GM19463 (cell line): ENCODE results near the gene DDX42.
A peak's percentile ranks its signal among the peaks of the same experiment; 100 is the strongest.

Source experiments
- ATAC-seq: cut with Tn5 transposase; IDR thresholded peaks from one replicate; pipeline ENCODE4 v1.9.1; 2021; ENCODE audit warnings: mild to moderate bottlenecking, moderate library complexity; ENCODE audit not compliant: unreplicated experiment

DDX42 gene

GRCh38 chr17:63774141-63774968, at the start of gene DDX42:
TSS of gene DDX42 (plus strand) at chr17:63774170. CDS start at chr17:63787050, 12,880 bp downstream.
- ATAC-seq, result peak; percentile 2

DNA sequence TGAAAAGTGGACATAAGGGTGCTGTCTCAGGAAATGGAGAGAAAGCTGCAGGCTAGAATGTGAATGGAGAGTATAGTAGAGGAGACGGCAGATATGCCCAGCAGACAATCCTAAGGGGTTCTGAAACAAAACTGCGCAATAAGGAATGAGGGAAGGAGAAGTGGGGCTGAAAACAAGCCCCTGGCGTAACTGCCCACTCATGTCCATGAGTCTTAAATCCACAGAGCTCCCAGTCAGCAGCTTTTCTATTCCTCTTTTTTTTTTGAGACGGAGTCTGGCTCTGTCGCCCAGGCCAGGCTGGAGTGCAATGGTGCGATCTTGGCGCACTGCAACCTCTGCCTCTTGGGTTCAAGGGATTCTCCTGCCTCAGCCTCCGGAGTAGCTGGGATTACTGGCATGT, 38.3 kb upstream of the DDX42 start:
- no peak for ATAC-seq

DNA sequence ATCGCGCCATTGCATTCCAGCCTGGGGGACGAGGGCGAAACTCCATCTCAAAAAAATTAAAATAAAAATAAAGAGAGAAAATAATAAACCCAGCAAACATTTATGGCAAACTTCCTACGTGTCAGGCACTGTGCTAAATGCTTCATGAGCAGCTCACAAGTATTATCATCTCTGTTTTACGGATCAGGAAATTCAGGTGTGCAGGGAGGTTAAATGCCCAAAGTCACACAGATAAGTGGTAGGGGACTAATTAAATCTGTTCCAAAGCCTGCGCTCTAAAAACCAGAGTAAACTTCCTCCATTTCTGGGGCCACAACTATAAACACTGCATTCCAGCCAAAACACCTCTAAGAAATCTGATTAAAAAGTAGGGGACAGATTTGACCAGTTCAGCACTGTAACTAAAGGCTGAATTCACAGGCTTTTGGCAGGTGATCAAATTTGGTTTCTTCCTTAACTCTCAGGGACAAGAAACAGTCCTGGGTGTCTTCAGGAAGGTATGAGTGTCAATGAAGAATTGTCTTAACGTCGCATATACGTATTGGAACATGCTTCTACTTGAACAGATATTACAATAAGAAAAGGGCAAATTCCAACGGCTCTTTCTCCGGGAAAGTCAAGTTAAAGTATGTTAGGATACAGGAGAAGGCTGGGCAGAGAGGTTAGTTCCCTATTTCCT, 33.4 kb upstream of the DDX42 start:
- ATAC-seq, result no peak

DNA sequence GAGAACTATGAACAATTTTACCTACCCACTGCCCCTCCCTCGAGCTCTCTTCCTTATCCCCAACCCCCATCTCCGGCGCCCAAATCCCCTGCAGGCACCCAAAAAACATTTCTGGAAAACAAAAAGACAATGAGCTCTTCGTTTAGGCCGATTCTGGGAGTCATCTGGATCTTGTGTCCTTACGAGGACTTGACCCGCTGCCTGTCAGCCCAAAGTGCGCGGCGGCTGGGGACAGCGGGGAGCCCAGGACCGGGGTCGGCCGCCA, 32.9 kb upstream of the DDX42 start:
- peak; percentile 10 for ATAC-seq

DNA sequence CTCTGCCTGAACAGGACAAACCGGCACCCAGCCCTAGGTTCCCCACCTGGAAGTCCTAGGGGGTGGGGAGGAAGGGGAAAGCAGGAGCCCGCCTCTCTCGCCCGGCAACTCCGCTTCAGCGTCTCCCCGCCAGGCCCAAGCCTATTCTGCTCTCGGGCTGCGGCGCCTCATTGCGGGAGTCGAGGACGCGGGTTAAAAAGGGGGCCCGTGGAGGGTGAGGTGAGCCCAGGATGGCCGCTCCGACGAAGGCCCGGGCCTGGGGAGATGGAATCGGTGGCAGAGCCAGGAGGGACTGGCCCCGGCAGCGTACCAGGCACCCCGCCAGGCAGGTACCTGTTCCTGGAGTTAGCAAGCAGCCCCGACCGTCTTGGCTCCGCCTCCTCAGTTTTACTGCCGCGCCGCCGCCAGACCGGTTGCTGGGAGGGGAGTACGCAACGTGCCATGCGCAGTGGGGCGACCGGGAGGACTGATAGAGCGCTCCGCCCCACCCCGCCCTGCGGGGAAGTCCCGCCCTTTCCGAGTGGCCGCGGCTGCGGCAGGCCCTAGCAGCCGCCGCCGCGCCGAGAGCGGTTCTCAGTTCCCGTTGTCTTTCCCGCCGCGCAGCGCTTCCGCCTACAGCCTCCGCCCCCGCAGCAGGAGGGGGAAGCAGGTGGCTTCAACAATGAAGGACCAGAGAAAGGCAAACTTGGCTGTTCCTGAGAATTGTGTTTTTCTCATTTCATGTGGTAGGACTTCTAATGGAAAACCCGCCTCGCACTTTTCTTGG, 32.4 kb upstream of the DDX42 start, which contains the start of gene STRADA:
STRADA (minus strand) TSS at position 392 of the 766 bp plus-strand sequence. CDS start 13,430 bp downstream, outside the sequence.
- peak; percentile 87 for ATAC-seq

DNA sequence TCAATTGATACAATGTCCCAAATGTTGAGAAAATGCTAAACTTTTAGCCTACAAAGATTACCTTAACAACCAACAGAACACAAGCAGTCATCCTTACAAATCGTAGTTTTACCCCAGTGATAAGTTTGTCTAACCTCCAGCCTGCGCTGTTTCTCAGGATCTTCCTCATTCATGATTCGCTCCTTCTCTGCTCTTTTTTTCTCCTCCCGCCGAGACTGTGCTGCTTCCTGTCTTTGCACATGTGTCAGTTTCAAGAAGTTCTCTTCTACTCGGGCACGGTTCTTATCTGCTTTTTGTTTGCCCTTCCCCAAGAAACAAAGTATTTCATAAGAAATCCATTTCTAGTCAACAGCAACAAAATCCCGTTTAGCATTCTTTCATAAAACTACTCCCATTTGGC, 22.2 kb upstream of the DDX42 start:
- no peak for ATAC-seq

DNA sequence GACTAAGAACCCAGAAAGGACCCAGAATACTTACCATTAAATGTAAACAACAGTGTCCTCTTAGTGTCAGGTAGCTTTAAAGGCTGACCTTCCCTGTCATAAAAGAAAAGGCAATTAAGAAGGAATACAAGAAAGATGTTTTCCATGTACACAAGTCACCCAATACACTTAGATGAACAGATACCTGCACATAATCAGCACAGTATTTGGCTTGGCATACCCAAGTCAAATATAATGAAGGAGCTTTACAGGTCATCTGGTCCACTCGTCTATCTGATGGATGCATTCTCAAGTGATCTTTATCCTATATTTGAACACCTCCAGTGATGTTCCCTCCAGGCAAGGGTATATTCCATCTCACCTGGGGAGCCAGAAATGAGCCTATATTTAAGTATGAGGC, 21.3 kb upstream of the DDX42 start:
- ATAC-seq, result no peak

GRCh38 chr17:63753215-63753614, 20.8 kb upstream of the DDX42 start:
- ATAC-seq, result no peak

DNA sequence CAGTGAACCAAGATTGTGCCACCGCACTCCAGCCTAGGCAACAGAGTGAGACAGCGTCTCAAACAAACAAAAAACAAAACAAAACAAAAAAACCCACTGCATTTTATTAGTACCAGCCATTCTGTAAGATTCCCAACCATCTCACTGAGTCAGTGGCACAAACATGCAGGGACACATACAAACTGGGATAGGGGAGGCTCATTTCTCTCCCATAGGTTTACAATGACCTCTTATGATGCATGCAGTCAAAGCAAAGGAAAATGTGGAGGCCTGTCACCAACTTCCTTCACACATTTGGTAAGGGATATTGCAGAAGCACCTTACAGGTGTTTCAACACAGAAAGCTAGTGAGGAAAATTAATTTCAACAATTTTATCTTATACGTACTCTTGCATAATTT, 19.9 kb upstream of the DDX42 start:
- ATAC-seq, result no peak

GRCh38 chr17:63758428-63758827, 15.5 kb upstream of the DDX42 start:
- no peak for ATAC-seq

DNA sequence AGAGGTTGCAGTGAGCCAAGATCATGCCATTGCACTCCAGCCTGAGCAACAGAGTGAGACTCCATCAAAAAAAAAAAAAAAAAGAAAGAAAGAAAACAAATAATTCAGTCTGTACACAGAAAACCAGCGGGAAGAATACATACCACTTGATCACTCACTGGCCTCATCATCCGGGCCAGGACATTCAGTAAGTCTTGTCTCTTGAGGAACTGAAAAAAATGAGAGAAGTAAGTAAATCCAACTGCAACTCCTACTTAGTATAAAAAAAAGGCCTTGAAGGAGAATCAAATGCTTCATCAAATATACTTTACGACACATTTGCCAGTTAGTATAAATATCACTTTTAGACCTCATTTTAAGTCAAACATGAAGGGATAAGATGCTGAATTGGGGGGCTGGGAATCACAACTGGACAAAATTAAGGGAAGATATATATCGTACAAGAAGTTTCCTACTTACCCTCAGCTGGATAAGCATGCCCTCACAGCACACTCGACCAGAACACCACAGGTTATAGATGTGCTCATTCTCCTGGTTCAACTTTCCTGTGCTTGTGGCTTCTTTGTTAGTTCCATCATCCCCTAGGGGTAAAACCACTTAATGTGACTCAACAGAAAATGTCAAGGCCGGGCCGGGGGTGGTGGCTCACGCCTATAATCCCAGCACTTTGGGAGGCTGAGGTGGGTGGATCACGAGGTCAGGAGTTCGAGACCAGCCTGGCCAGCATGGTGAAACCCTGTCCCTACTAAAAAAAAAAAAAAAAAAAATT, 13.0 kb upstream of the DDX42 start:
- ATAC-seq, result no peak

- ATAC-seq, result no peak
Observed at GRCh38 chr17:63762161-63763078, 11.6 kb upstream of the DDX42 start.

DNA sequence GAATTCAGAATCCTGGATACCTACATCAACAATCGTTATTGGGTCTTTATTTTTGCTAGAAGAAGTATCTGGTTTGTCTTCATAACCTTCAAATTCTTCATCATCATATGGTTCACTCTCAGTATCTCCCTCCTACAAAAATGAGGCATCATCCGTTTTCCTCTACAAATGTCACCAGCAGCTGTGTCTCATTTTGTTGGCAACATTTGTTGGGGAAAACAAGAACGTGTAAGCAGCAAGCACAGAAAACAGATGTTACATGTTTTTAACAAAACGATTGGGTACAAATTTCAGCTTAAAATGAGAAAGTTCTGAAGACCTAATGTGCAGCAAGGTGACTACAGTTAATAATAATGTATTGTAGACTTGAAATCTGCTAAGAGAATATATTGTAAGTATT, 9.3 kb upstream of the DDX42 start:
- ATAC-seq, result no peak

DNA sequence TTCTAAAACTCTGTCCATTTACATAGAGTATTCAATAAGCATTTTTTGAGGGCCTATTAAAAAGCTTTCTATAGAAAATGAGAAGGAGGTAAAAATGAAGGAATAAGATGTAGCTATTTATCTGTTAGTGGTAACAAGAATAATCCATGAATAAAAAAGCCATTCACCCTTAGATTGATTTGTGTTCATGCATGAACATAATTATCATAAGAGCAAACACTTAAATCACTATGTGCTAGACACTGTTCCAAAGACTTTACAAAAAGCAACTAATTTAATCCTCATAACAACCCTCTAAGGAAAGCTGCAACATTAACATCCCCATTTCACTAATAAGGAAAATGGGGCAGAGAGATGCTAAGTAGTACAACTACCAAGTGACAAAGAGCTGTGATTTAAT, 7.2 kb upstream of the DDX42 start:
- ATAC-seq, result no peak

GRCh38 chr17:63768433-63768832, 5.5 kb upstream of the DDX42 start:
- no peak for ATAC-seq

GRCh38 chr17:63772801-63773271, 1.1 kb upstream of the DDX42 start:
- no peak for ATAC-seq

- peak; percentile 82 for ATAC-seq
Observed at GRCh38 chr17:63773272-63774140, 464 bp upstream of the DDX42 start, which contains the start of gene CCDC47. TSS of gene CCDC47 (minus strand) at chr17:63773597. CDS start at chr17:63766175, 7,422 bp downstream.

DNA sequence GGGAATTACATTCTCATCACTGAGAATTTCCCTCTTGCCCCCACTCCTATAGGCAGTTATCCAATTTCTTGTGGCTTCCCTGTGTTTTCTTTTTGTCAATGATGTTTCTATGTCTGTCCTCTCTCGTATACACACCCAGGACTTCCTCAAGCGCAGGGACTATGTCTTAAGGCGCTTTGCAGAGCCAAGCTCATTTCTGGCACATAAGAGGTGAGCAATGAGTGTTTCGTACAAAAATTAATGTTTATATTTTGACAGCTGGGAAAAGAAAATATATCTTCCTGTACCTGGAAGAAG, 947 bp downstream of the DDX42 start:
- no peak for ATAC-seq

DNA sequence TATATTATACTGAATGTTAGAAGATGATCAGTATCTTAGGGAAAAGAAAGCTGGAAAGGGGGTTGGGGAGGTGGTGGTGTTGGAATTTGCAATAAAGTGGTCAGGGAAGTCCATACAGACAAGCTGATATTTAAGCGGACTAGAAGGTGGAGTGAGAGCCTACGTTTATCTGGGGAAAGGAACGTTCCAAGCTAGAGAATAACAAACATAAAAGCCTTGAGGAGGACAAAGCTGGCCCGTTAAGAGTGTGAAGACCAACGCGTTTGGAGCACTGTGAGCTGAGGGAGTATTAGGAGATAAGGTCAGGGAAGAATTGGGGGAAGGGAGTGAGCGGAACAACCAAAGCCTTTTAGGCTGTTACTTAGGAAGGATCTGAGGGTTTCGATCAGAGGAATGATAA, 1.4 kb downstream of the DDX42 start:
- no peak for ATAC-seq
